GM19238 (cell line): ENCODE data around the gene RNF14.

Experiments used
- DNase-seq: peaks from one replicate; pipeline ENCODE4 v3.0.0; 2011; ENCODE audit warnings: low spot score; ENCODE audit not compliant: insufficient read length

Gene RNF14

GRCh38 chr5:141976176-141976575, 7.3 kb downstream of the RNF14 start:
- no peak for DNase-seq

- no peak for DNase-seq
These were observed 9.5 kb downstream of the RNF14 start for GRCh38 chr5:141978389-141978788.

- no peak for DNase-seq
These were observed 13.7 kb downstream of the RNF14 start for GRCh38 chr5:141982626-141983025.

- DNase-seq: no peak
These were observed 17.2 kb downstream of the RNF14 start for GRCh38 chr5:141986072-141986471.

- DNase-seq: no peak
These were observed 20.8 kb downstream of the RNF14 start for GRCh38 chr5:141989720-141990119.

GRCh38 chr5:141992349-141992963, 23.6 kb downstream of the RNF14 start:
- DNase-seq: no peak

GRCh38 chr5:141994511-141995136, 25.7 kb downstream of the RNF14 start:
- DNase-seq: no peak

- DNase-seq: no peak
These were observed 26.8 kb downstream of the RNF14 start for GRCh38 chr5:141995656-141996055.

GRCh38 chr5:141997358-141997960, 28.6 kb downstream of the RNF14 start:
- no peak for DNase-seq

- DNase-seq: no peak
These were observed 31.3 kb downstream of the RNF14 start for GRCh38 chr5:142000173-142000572.

GRCh38 chr5:142000704-142001484, 32.0 kb downstream of the RNF14 start:
- DNase-seq: no peak

GRCh38 chr5:142003266-142003800, 34.4 kb downstream of the RNF14 start:
- no peak for DNase-seq

GRCh38 chr5:142006363-142007236, 37.7 kb downstream of the RNF14 start:
- no peak for DNase-seq

GRCh38 chr5:142007237-142007544, 38.3 kb downstream of the RNF14 start:
- no peak for DNase-seq

GRCh38 chr5:142008813-142009212, 39.9 kb downstream of the RNF14 start:
- no peak for DNase-seq

- no peak for DNase-seq
These were observed 41.0 kb downstream of the RNF14 start for GRCh38 chr5:142009886-142010285.

- DNase-seq: no peak
These were observed 42.8 kb downstream of the RNF14 start for GRCh38 chr5:142011572-142012185.

GRCh38 chr5:142012186-142012785, 43.4 kb downstream of the RNF14 start:
- DNase-seq: no peak

- peak; percentile 74 for DNase-seq
These were observed 44.0 kb downstream of the RNF14 start, which contains the start of gene GNPDA1 for GRCh38 chr5:142012792-142013388. Gene GNPDA1 (minus strand): TSS chr5:142013027. CDS start chr5:142012035, 992 bp downstream.
